GM12892 (cell line): ENCODE data around the gene UNC119.

ENCODE experiments used
- POLR2A ChIP-seq: IDR thresholded peaks from 2 replicates; pipeline ENCODE4 v1.6.1; 2011; ENCODE audit warnings: low read depth, low read length, control low read depth
- TAF1 ChIP-seq: IDR thresholded peaks from 2 replicates; pipeline ENCODE4 v1.6.1; 2011; ENCODE audit warnings: low read depth, mild to moderate bottlenecking, control low read depth, low read length, borderline replicate concordance

DNA sequence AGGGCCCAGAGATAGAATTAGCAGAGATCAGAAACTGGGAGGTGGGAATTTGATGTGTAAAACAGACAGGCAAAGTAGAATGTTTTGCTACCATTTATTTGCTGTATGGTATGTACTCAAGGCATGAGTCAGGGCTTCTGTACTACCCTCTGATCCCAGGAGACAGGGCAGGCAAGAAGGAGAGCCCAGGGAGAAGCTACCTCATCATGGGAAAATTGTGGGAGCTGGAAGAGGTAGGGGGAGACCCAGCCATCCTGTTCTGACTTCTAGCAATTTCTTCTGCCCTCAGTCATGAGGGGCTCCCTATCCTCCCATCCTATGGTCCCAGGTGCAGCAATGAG lies 20.6 kb upstream of the UNC119 start:
- TF ChIP-seq TAF1 (no peak), POLR2A (no peak)
